ENCODE measurements around the gene SLC10A7. TPM values are rescaled to one million over a fixed set of nuclear protein-coding genes. Genes with fewer than 3 reads are reported as not detected.

The SLC10A7 gene
- total and polyA plus RNA-seq, 2 of the 4 experiments (the other 2 are of a cell fraction), result 5.2 to 8.4 TPM

GRCh38 chr4:146327859-146328650, 193.7 kb downstream of the SLC10A7 start:
- H3K27ac ChIP-seq (ENCODE audit: insufficient read depth, low read length), result peak overlapping the region; percentile 20; the same call in 1 of the 2 replicates
- no peaks in the 10 kb centered on the region for H3K27me3 ChIP-seq (ENCODE audit: control insufficient read depth, insufficient read depth, low read length)
- H4K5ac ChIP-seq (ENCODE audit: low read depth, low read length), result no peak overlapping the region
- peak overlapping the region in 1 of 2 experiments; percentile 66; a peak in 2 of 4 replicates for H4K8ac ChIP-seq (ENCODE audit: low read depth in 2 of 2, low read length in 2 of 2)
- intact Hi-C loops (cut with micrococcal nuclease), result no loop called here
- peak overlapping the region; percentile 83 for H2AK5ac ChIP-seq (ENCODE audit: low read depth, low read length)
- peak overlapping the region; percentile 10 for H2AK9ac ChIP-seq (replicated peaks; ENCODE audit: low read depth, low read length, poor library complexity)
- H3K36me3 ChIP-seq (ENCODE audit: control insufficient read depth, insufficient read depth, low read length), result no peaks in the 10 kb centered on the region
- H3K56ac ChIP-seq (ENCODE audit: extremely low read depth, insufficient read depth, low read length), result no peak overlapping the region
- H3K23ac ChIP-seq (ENCODE audit: low read depth, low read length), result 0 out of 2 replicates have a peak overlapping the region, but pooled peaks have one; percentile 31
- H3K9me1 ChIP-seq (ENCODE audit: insufficient read depth, low read length), result no peaks in the 10 kb centered on the region
- H3K4me1 ChIP-seq (ENCODE audit: control insufficient read depth, insufficient read depth, low read length), result peaks cover 6% of the 10 kb centered on the region
- H3K79me1 ChIP-seq (ENCODE audit: low read depth in 1 of 2, low read length in 2 of 2), result peaks cover 0 to 20% of the 10 kb centered on the region in 2 experiments; a peak in 2 of 4 replicates
- no peak for TF ChIP-seq MXI1 (IDR thresholded peaks at IDR 0.05; ENCODE audit: borderline replicate concordance, low read depth, low read length)
- TF ChIP-seq USF2 (IDR thresholded peaks at IDR 0.05; ENCODE audit: low read depth, low read length), result no peak
- DNase-seq (no peak), ATAC-seq (ENCODE audit: low read depth) (no peak)
- peak overlapping the region; percentile 80 for H2BK5ac ChIP-seq (ENCODE audit: low read depth, low read length, poor library complexity, severe bottlenecking)
- peak overlapping the region; percentile 6; the same call in 1 of the 3 replicates for H2BK15ac ChIP-seq (ENCODE audit: low read depth, low read length)
- peak overlapping the region; percentile 19 for H2AFZ ChIP-seq (replicated peaks; ENCODE audit: low read length, poor library complexity)
- peak overlapping the region; percentile 61 for H3K4ac ChIP-seq (ENCODE audit: low read depth, low read length)
- H3K4me2 ChIP-seq (ENCODE audit: low read depth, low read length), result no peak overlapping the region
- H2BK20ac ChIP-seq (ENCODE audit: low read depth, low read length), result peak overlapping the region; percentile 70
- dilution Hi-C loops (cut with HindIII; ENCODE audit: low sequenced_read_pairs, unreplicated experiment), result no loop called here
- no peak overlapping the region for H3K4me3 ChIP-seq (ENCODE audit: insufficient read depth, low read depth, low read length)
- POLR2A ChIA-PET (ENCODE audit: unreplicated experiment), result no interaction called here
- no peaks in the 10 kb centered on the region for H3K9me3 ChIP-seq (ENCODE audit: control insufficient read depth, insufficient read depth, low read length)
- CTCF ChIA-PET, result no interaction called here
- peak overlapping the region; percentile 85 for H2BK120ac ChIP-seq (ENCODE audit: low read depth, low read length)
- peak overlapping the region; percentile 42 for H3K14ac ChIP-seq (replicated peaks; ENCODE audit: low read depth, low read length)
- H4K20me1 ChIP-seq (ENCODE audit: insufficient read depth, low read length), result no peaks in the 10 kb centered on the region
- WGBS, 2 experiments (ENCODE audit: extremely low coverage in 2 of 2, insufficient read length in 1 of 2), result 71% methylated on average over 1 of the region's 6 CpGs; no CpG with 5 or more reads in 1 of the 2 experiments
- peak overlapping the region; percentile 60; the same call in 1 of the 2 replicates for H4K91ac ChIP-seq (ENCODE audit: insufficient read depth, low read depth, low read length)
- no peak overlapping the region for H3K9ac ChIP-seq (ENCODE audit: low read depth, low read length)
- peak overlapping the region; percentile 9; the same call in 1 of the 2 replicates for H3K18ac ChIP-seq (ENCODE audit: low read depth, low read length)
- BruUV-seq (replicated peaks), result no TSS peak
- in situ Hi-C loops (cut with MboI; ENCODE audit: low sequenced_read_pairs), result loop anchor here (25.0 kb wide), 1 partner anchor 1259 kb away; no protein-coding TSS in a partner anchor
